Activated naive CD4-positive, alpha-beta T cell treated with anti-CD3 and anti-CD28 coated beads, Interleukin-2, amount 50 U/mL, for 24 hours (primary cell): ENCODE results near the gene POMT2.

Experiments used
- H3K27ac Mint-ChIP-seq: one replicate; pipeline ENCODE4 v1.8.0; 2021; ENCODE audit warnings: mild to moderate bottlenecking, mixed read lengths
- H3K27me3 Mint-ChIP-seq: one replicate; pipeline ENCODE4 v1.8.0; 2021; ENCODE audit warnings: mixed read lengths
- H3K36me3 Mint-ChIP-seq: one replicate; pipeline ENCODE4 v1.8.0; 2021; ENCODE audit warnings: mixed read lengths
- H3K4me1 Mint-ChIP-seq: one replicate; pipeline ENCODE4 v1.8.0; 2021; ENCODE audit warnings: mixed read lengths
- H3K4me3 Mint-ChIP-seq: one replicate; pipeline ENCODE4 v1.8.0; 2021; ENCODE audit warnings: mild to moderate bottlenecking, mixed read lengths
- H3K9me3 Mint-ChIP-seq: one replicate; pipeline ENCODE4 v1.8.0; 2021; ENCODE audit warnings: mixed read lengths

POMT2 gene

DNA sequence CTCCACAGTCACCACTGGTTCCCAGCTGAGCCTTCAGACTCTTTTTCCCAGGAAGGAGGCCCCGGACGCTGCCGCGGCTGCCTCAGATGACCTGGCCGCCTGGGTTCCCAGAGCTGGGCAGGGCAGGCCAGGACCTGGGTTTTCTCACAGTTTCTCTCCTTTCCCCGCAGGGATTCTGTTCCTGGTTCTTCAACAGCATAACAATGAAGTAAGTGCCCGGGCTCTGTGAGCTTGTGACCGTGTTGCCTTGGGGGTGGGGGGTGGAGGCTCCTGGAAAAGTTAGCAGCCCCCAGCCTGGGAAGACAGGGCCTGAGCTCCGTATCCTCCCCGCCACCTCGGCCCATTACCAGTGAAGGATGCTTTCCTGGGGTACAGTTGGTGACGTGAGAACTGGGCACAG lies 95.4 kb downstream of the POMT2 start:
- H3K4me1 Mint-ChIP-seq = peaks cover 4% of the 10 kb centered on the region
- H3K9me3 Mint-ChIP-seq = no peaks in the 10 kb centered on the region
- peaks cover 5% of the 10 kb centered on the region for H3K27me3 Mint-ChIP-seq
- no peaks in the 10 kb centered on the region for H3K36me3 Mint-ChIP-seq
- no peak overlapping the region for H3K4me3 Mint-ChIP-seq
- H3K27ac Mint-ChIP-seq = no peak overlapping the region
